CD14-positive monocyte (primary cell): Measurements from ENCODE around the gene GSTCD. TPM values are rescaled to one million over a fixed set of nuclear protein-coding genes. Genes with fewer than 3 reads are reported as not detected.

Experiments
- DNase-seq, 3 donors: peaks; one replicate each; pipeline ENCODE4 v3.0.0-alpha.2; 2011 to 2022
- H2AFZ ChIP-seq: 2 replicates; pipeline ENCODE4 v1.6.0; 2012; ENCODE audit warnings: mild to moderate bottlenecking, low read depth, low read length, inconsistent platforms; ENCODE audit not compliant: insufficient read depth, poor library complexity, severe bottlenecking
- H3K27ac ChIP-seq, 2 donors: 1 replicate in 1 of 2; 2 replicates in 1 of 2; pipeline ENCODE4 v1.5.1; 2012 to 2013; ENCODE audit warnings: low read length in 2 of 2, control low read depth in 1 of 2, inconsistent platforms in 1 of 2, low read depth in 1 of 2, mild to moderate bottlenecking in 1 of 2
- H3K27me3 ChIP-seq, 2 donors: one replicate each; pipeline versions ENCODE4 v1.6.0 to v1.6.1; 2011 to 2013; ENCODE audit warnings: low read length in 2 of 2; ENCODE audit not compliant: control insufficient read depth in 2 of 2, insufficient read depth in 2 of 2
- H3K36me3 ChIP-seq, 2 donors: replicated peaks in 1 of 2; 1 replicate in 1 of 2; 2 replicates in 1 of 2; pipeline versions ENCODE4 v1.5.1 to v1.6.1; 2012 to 2013; ENCODE audit warnings: low read length in 2 of 2, control low read depth in 1 of 2, inconsistent platforms in 1 of 2, mild to moderate bottlenecking in 1 of 2; ENCODE audit not compliant: insufficient read depth in 2 of 2, control insufficient read depth in 1 of 2
- H3K4me1 ChIP-seq, 2 donors: 1 replicate in 1 of 2; 2 replicates in 1 of 2; pipeline versions ENCODE4 v1.5.1 to v1.6.1; 2012 to 2013; ENCODE audit warnings: low read length in 2 of 2, control low read depth in 1 of 2, inconsistent platforms in 1 of 2, mild to moderate bottlenecking in 1 of 2, moderate library complexity in 1 of 2; ENCODE audit not compliant: insufficient read depth in 2 of 2, control insufficient read depth in 1 of 2
- H3K4me2 ChIP-seq: replicated peaks from 2 replicates; pipeline ENCODE3; 2012; ENCODE audit warnings: low read length, moderate library complexity, mild to moderate bottlenecking; ENCODE audit not compliant: poor library complexity, severe bottlenecking; ENCODE audit errors: extremely low read depth
- H3K4me3 ChIP-seq, 3 experiments: fragments of 200-600 bp in 1 of 3; sonication (generic) in 1 of 3; replicated peaks in 1 of 3; 1 replicate in 2 of 3; 2 replicates in 1 of 3; pipeline ENCODE4 v1.5.1; 2011 to 2013; ENCODE audit warnings: low read length in 3 of 3, mild to moderate bottlenecking in 3 of 3, control low read depth in 2 of 3, low read depth in 2 of 3, inconsistent platforms in 1 of 3, moderate library complexity in 1 of 3
- H3K79me2 ChIP-seq: 2 replicates; pipeline ENCODE4 v1.6.0; 2012; ENCODE audit warnings: mild to moderate bottlenecking, control low read depth, inconsistent platforms, low read length, moderate library complexity; ENCODE audit not compliant: insufficient read depth
- H3K9ac ChIP-seq: 2 replicates; pipeline ENCODE4 v1.6.0; 2017; ENCODE audit warnings: low read length, mild to moderate bottlenecking; ENCODE audit not compliant: insufficient read depth, poor library complexity, severe bottlenecking
- H3K9me3 ChIP-seq, 2 donors: replicated peaks in 1 of 2; 1 replicate in 1 of 2; 2 replicates in 1 of 2; pipeline versions ENCODE4 v1.5.1 to v1.6.1; 2012 to 2013; ENCODE audit warnings: low read length in 2 of 2, control low read depth in 1 of 2; ENCODE audit not compliant: control insufficient read depth in 1 of 2, insufficient read depth in 1 of 2
- H4K20me1 ChIP-seq: 2 replicates; pipeline ENCODE4 v1.6.0; 2012; ENCODE audit warnings: mild to moderate bottlenecking, low read length, control low read depth, moderate library complexity; ENCODE audit not compliant: insufficient read depth
- H3K27ac Mint-ChIP-seq, 7 donors: one replicate each; pipeline ENCODE4 v1.8.0; 2020; ENCODE audit warnings: mild to moderate bottlenecking in 7 of 7, mixed read lengths in 7 of 7, moderate library complexity in 6 of 7, inconsistent platforms in 2 of 7
- H3K27me3 Mint-ChIP-seq, 3 donors: one replicate each; pipeline ENCODE4 v1.8.0; 2021 to 2022; ENCODE audit warnings: low read depth in 3 of 3, mild to moderate bottlenecking in 3 of 3, mixed read lengths in 3 of 3, moderate library complexity in 3 of 3, inconsistent platforms in 1 of 3
- H3K36me3 Mint-ChIP-seq, 2 donors: one replicate each; pipeline ENCODE4 v1.8.0; 2020; ENCODE audit warnings: mixed read lengths in 2 of 2, inconsistent platforms in 1 of 2, mild to moderate bottlenecking in 1 of 2
- H3K4me1 Mint-ChIP-seq: one replicate; pipeline ENCODE4 v1.8.0; 2020; ENCODE audit warnings: mild to moderate bottlenecking, mixed read lengths
- H3K4me3 Mint-ChIP-seq, 2 donors: one replicate each; pipeline ENCODE4 v1.8.0; 2020; ENCODE audit warnings: mild to moderate bottlenecking in 2 of 2, mixed read lengths in 2 of 2, moderate library complexity in 1 of 2
- H3K9me3 Mint-ChIP-seq, 7 donors: one replicate each; pipeline ENCODE4 v1.8.0; 2020 to 2022; ENCODE audit warnings: mixed read lengths in 7 of 7, mild to moderate bottlenecking in 6 of 7, moderate library complexity in 6 of 7, inconsistent platforms in 2 of 7
- CTCF ChIP-seq: fragments of 200-600 bp; IDR thresholded peaks from one replicate; pipeline ENCODE4 v1.8.0; 2022; ENCODE audit warnings: antibody characterized with exemption, mild to moderate bottlenecking
- WGBS: methylation state at CpG from one replicate; pipeline ENCODE4 v1.1.5; 2013; ENCODE audit warnings: missing lambda C conversion rate; ENCODE audit not compliant: insufficient coverage; 5-methylcytosine and 5-hydroxymethylcytosine counted together
- intact Hi-C, 2 donors: fragments of 100-400 bp; cut with micrococcal nuclease; formaldehyde crosslinking; loops; one replicate each; pipeline versions ENCODE4 v1.15.0 to v1.15.1; 2023
- polyA plus RNA-seq, 3 donors: library from polyadenylated mRNA; depleted of rRNA in 1 of 3; unstranded in 2 of 3; stranded (reverse) in 1 of 3; fragments of 300-500 nt in 2 of 3; fragments of >200 nt in 1 of 3; fragmentation: Illumina TruSeq in 2 of 3; gene quantifications; 1 replicate in 2 of 3; 2 replicates in 1 of 3; pipeline ENCODE4 v1.2.3, GENCODE V29; 2012 to 2021

Gene GSTCD
- polyA plus RNA-seq, 3 donors = 0.93 to 1.5 (median 1.2) TPM

DNA sequence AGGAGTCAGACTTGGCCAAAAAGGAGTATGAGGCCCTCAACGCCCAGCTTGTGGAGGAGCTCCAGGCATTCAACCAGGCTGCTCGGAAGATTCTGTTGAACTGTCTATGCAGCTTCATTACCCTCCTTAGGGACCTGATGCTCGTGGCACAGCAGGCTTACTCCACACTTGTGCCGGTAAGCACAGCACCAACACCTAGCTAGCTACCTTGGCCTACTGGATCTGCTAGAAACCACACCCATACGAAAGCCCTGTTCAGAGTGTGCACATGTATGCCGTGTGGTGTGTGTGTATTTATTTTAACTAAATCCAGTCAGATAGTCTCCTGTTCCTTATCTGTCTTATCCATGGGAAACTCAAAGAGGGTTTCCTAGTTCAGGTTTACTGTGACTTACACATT lies 49.4 kb upstream of the GSTCD start:
- no peaks in the 10 kb centered on the region for H3K9me3 Mint-ChIP-seq
- no peak overlapping the region for H3K4me2 ChIP-seq
- H3K4me1 ChIP-seq = no peaks in the 10 kb centered on the region
- no peaks in the 10 kb centered on the region for H3K9me3 ChIP-seq
- no peak overlapping the region for H3K4me3 ChIP-seq
- H3K27ac ChIP-seq = no peak overlapping the region
- no peaks in the 10 kb centered on the region for H3K36me3 Mint-ChIP-seq
- H3K4me3 Mint-ChIP-seq = no peak overlapping the region
- 100% methylated on average over 2 of the region's 6 CpGs for WGBS
- no peaks in the 10 kb centered on the region for H3K79me2 ChIP-seq
- H2AFZ ChIP-seq = no peak overlapping the region
- H3K27me3 Mint-ChIP-seq = no peaks in the 10 kb centered on the region
- intact Hi-C loops = no loop called here
- no peaks in the 10 kb centered on the region for H3K27me3 ChIP-seq
- no peak overlapping the region for H3K9ac ChIP-seq
- H3K27ac Mint-ChIP-seq = no peak overlapping the region
- peaks cover 2% of the 10 kb centered on the region for H3K4me1 Mint-ChIP-seq
- H4K20me1 ChIP-seq = no peaks in the 10 kb centered on the region
- TF ChIP-seq CTCF = no peak
- DNase-seq = no peak
- no peaks in the 10 kb centered on the region for H3K36me3 ChIP-seq

DNA sequence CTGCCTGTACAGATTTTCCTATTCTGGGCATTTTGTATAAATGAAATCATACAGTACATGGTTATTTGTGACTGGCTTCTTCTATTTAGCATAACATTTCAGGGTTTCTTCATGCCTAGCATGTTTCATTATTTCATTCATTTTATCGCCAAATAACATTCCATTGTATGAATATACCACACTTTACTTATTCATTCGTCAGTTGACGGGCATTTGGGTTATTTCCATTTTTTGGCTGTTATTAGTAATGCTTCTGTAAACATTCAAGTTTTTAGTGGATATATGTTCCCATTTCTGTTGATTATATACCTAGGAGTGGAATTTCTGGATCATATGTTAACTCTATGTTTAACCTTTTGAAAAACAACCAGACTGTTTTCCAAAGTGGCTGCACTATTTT lies 47.6 kb upstream of the GSTCD start:
- no peak overlapping the region for H3K4me3 ChIP-seq
- TF ChIP-seq CTCF = no peak
- no peaks in the 10 kb centered on the region for H3K79me2 ChIP-seq
- intact Hi-C loops = no loop called here
- no peaks in the 10 kb centered on the region for H3K27me3 Mint-ChIP-seq
- no peak overlapping the region for H2AFZ ChIP-seq
- no peaks in the 10 kb centered on the region for H4K20me1 ChIP-seq
- no CpG with 5 or more reads among the region's 3 CpGs for WGBS
- no peaks in the 10 kb centered on the region for H3K36me3 ChIP-seq
- H3K9ac ChIP-seq = no peak overlapping the region
- H3K27ac ChIP-seq = no peak overlapping the region
- no peak overlapping the region for H3K4me2 ChIP-seq
- no peak overlapping the region for H3K4me3 Mint-ChIP-seq
- no peak overlapping the region for H3K27ac Mint-ChIP-seq
- no peaks in the 10 kb centered on the region for H3K9me3 Mint-ChIP-seq
- H3K4me1 Mint-ChIP-seq = peaks cover 2% of the 10 kb centered on the region
- H3K9me3 ChIP-seq = no peaks in the 10 kb centered on the region
- no peak for DNase-seq
- no peaks in the 10 kb centered on the region for H3K4me1 ChIP-seq
- no peaks in the 10 kb centered on the region for H3K36me3 Mint-ChIP-seq
- H3K27me3 ChIP-seq = no peaks in the 10 kb centered on the region
